Activated CD4-positive, alpha-beta T cell treated with anti-CD3 and anti-CD28 coated beads, Interleukin-2, amount 50 U/mL, for 4 hours (primary cell): ENCODE measurements around the gene ELFN2.
"Not testable (repeated sequence)": the region's sequence is repeated elsewhere in the genome, so short reads cannot be mapped to it uniquely, and the experiment has no call there.

Experiments
- DNase-seq, 2 experiments: peaks; one replicate each; pipeline ENCODE4 v3.0.0-alpha.2; 2020

The ELFN2 gene

GRCh38 chr22:37409031-37409430 is 18.2 kb downstream of the ELFN2 start:
- DNase-seq: no peak

- DNase-seq: no peak
These were observed 19.4 kb downstream of the ELFN2 start for GRCh38 chr22:37407856-37408255.

GRCh38 chr22:37406441-37407235 is 20.6 kb downstream of the ELFN2 start:
- no peak for DNase-seq

- no peak for DNase-seq
These were observed 23.2 kb downstream of the ELFN2 start for GRCh38 chr22:37404091-37404490.

- no peak for DNase-seq
These were observed 23.9 kb downstream of the ELFN2 start for GRCh38 chr22:37403267-37403960.

DNA sequence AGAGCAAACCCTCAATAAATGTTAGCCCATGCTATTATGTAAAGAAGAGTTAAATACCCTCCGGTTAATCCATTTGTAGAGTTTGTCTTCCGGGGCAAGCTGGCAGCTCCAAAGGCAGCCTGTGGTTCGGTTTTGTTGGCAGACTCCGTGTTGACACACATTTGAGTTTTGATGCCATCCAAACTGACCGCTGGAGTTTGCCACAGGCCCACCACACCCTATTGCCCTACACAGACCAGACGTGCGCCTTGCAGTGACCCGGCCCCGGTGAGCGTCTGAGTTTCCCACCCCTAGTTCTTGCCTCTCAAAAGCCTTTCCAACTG is 25.1 kb downstream of the ELFN2 start:
- DNase-seq: no peak

- DNase-seq: no peak
These were observed 25.7 kb downstream of the ELFN2 start for GRCh38 chr22:37401401-37402183.

- no peak for DNase-seq
These were observed 26.6 kb downstream of the ELFN2 start for GRCh38 chr22:37400719-37401118.

GRCh38 chr22:37399457-37399856 is 27.8 kb downstream of the ELFN2 start:
- DNase-seq: not testable (repeated sequence)

GRCh38 chr22:37397226-37397625 is 30.1 kb downstream of the ELFN2 start:
- no peak for DNase-seq

DNA sequence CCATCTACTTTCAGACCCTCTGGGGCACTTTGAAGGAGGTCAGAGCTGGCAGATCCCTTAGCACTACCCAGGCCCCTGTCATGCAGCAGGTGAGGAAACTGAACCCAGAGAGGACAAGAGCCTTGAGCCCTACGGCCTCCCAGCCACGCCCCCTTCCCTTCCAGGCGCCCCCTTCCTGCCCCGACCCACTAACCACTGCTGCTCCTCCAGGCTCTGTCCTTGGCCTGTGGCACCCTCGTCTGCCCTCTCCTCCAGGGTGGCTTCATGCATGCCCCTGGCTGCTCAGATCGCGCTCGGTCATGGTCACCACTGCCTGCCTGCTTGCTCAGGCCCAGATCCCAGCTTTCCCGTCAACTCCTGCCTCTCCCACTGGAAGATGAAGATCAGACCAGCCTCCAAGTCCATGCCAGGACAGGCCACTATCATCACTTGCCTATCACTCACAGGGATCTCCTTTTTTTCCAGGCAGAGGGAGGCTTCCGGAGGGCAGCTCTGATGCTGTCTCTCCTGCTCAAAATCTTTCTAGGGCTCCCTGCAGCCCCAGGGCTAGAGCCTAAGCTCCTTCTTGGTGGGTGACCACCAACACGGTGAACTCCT is 30.7 kb downstream of the ELFN2 start:
- DNase-seq: no peak

DNA sequence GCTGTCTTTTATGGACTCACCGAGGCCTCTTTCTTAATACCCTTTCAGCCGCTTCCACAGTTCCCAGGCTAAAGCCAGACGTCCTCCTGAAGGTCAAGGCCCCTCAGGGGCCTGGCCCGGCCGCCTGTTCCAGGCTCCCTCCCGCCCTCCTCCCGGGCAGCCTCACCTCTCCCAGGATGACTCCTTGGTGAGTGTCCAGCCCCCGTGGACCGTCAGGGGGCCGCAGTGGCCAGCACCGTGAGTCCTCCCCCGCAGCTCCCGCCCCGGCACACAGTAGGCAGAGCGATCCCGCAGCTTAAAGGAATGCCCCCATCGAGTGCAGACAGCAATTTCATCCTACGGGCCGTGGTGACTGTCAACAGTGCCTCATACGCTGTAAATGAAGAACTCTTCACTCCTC is 32.9 kb downstream of the ELFN2 start:
- DNase-seq: no peak

- no peak for DNase-seq
These were observed 33.5 kb downstream of the ELFN2 start for GRCh38 chr22:37393746-37394145.

- DNase-seq: no peak
These were observed 34.5 kb downstream of the ELFN2 start for GRCh38 chr22:37392721-37393328.

GRCh38 chr22:37391702-37392101 is 35.6 kb downstream of the ELFN2 start:
- no peak for DNase-seq

DNA sequence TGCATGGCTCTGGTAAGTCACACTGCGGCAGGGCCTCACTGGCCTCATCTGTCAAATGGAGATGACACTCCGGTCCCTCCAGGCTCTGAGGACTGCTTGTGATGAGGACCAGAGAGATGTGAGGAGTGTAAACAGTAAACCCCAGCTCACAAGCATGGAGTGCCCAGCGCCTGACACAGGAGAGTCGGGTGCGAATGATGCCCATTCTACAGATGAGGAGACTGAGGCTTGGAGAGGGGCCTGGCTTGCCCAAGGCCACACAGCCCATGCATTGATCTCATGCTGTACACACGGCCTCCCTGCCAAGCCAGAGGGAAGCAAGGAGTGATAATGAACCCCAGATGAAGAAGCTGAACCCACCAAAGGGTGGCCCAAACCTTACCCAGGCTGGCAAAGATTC is 37.2 kb downstream of the ELFN2 start:
- no peak for DNase-seq

- DNase-seq: no peak
These were observed 38.7 kb downstream of the ELFN2 start for GRCh38 chr22:37388538-37388937.

DNA sequence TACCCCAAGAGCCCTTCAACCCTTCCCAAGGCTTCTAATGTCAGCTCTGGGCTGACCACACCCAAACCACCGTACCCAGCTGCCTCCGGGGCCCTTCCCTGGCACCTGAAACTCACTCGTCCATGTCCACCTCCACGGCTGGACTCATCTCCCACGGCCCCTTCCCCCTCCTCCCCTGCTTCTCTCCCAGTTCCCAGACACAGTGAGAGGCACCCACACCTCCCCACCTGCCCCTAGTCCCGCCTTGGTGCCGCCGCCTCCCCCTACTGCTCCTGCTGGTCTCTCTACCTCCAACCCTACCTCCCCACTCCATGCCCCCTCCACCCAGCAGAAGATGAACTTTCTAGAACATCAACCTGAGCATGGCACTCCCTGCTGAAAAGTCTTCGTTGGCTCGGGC is 39.5 kb downstream of the ELFN2 start:
- no peak for DNase-seq

DNA sequence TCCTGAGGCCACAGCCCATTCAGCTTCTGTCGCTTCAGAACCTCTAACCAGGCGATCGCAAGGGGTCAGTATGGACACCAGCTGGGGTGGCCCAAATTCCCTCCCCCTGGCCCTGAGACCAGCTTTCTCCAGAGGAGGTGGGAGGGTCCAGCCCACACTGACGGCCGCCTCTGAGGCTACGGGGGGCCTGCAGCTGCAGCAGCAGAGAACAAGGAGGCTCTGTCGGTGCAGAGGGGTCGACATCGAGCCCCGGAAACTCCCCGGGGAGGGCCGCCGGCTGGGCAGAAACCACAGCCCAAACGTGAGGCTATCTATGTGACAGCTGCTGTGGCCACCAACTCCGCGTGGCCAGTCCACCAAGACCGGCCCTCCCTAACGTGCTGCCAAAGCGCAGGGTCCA is 40.8 kb downstream of the ELFN2 start:
- no peak for DNase-seq

GRCh38 chr22:37384691-37385090 is 42.6 kb downstream of the ELFN2 start:
- DNase-seq: no peak

DNA sequence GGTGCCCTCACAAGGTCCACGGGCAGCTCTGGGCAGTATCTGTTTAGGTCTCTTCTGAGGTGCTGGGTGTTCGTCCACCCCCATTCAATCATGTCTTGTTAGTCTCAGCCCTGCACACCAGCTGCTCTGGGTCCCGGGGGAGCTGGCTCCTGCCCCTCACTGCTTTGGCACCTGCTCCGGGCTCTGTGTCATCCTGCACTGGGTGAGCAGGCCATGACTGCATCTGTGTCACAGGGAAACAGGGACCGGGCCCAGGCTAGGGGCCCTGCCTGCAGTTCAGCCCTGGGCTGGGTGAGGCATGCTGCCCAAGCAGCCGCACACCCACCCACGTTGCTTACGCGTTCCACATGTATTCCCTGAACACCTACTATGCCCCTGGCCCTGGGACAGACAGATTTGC is 43.9 kb downstream of the ELFN2 start:
- no peak for DNase-seq

DNA sequence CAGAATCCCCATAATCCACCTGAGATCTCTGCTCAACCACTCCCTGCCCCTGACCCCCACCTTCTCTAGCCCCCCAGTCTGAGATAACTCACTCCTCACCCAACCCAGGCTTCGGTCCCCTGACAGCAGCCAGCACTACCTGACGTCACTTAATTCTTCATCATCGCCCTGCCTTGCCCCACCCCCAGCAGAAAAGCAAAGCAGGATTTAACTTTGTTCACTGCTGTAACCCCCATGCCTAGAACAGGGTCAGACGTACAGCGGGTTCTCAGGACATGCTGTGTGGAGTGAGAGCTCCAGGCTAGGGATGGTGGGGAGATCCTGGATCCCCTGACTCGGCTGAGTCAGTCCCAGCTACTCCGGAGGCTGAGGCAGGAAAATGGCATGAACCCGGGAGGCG is 45.8 kb downstream of the ELFN2 start:
- DNase-seq: no peak

DNA sequence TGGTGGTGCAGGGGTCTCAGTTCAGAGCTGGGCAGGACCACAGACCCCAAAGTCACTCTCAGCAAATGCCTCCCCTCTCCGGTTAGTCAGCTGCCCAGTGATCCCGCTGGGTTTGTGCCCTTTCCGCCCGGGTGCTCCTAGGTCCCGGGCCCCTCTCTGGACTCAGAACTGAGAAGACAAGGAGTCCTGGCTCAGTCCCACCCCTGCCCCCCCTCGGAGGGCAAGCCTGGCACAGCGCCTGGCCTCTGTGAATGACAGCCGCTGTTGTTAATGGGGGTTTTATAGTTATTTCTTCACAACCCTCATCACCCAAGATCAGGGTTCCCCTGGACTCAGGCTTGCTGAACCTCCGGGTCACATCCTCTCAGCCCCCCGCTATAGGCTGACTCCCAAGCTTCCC is 47.6 kb downstream of the ELFN2 start:
- DNase-seq: no peak
